Stimulated activated naive CD4-positive, alpha-beta T cell treated with Interleukin-2 at 50 U/mL for 16 hours (primary cell): ENCODE results near the gene GRIK3.
"Not testable (repeated sequence)": the region's sequence is repeated elsewhere in the genome, so short reads cannot be mapped to it uniquely, and the experiment has no call there.

Experiments
- DNase-seq: peaks from one replicate; lab custom pipeline; 2025; lab: John Stamatoyannopoulos, UW

The GRIK3 gene

DNA sequence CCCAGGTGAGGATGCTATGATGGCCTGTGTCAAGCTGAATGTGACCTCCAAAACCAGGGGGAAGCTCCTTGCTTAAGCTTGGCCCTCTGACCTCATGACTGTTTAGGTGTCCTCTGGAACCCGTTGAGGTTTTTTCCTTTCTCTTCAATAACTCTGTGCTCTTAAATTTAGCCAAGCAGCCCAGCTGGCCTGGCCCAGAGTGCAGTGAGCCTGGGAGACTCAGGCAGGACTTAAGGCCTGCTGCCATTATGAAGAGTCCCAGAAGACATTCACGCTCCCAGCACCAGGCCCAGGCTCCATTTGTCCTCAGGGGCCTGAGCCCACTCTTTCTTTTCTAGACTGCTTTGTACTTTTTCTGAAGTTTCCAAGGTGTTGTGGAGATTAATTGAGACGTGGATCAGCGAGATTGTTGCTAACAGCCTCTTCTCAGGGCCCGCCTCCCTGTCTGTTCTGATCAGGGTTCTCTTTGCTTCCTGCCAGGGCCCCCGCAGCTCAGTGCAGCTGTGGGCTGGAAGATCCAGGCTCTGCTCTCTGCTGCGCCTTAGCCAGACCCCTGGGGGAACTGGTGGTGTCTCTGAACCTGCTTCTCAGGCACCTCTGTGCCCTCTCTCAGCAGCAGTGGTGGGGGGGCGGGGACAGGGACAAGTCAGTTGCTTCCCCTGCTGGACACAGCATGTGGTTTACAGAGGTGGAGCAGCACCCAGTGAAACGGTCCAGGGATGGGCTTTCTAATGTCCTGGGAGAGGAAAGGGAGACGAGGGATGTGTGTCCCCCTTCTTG, 124.2 kb downstream of the GRIK3 start:
- no peak for DNase-seq

DNA sequence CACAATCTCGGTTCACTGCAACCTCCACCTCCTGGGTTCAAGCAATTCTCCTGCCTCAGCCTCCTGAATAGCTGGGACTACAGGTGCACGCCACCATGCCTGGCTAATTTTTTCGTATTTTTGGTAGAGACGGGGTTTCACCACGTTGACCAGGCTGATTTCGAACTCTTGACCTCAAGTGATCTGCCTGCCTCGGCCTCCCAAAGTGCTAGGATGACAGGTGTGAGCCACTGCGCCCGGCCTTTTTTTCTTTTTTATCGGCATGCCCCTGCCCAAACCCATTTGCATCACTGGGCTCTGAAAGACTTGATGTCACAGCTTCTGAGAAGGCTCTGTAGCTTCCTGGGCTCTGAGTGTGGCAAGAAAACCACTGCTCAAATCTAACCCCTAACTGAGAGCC, 125.0 kb downstream of the GRIK3 start:
- not testable (repeated sequence) for DNase-seq

DNA sequence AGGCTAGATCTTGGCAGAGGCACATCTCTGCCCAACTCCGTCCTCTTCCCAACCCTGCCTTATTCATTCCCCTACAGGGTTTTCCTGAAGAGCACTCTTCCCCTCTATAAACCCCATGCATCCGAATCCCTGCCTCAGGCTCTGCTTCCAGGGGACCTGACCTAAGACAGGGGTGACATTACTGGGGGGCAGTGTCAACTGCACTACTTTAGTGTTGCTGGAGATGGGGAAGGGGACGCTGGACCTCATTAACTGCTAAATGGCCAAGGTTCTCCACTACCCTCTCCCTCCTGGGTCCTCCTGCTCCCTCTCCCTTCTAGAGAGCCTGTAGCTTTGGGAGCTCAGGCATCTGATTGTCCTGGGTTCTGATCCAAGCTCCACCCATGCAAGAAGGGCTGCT, 126.2 kb downstream of the GRIK3 start:
- DNase-seq, result no peak

DNA sequence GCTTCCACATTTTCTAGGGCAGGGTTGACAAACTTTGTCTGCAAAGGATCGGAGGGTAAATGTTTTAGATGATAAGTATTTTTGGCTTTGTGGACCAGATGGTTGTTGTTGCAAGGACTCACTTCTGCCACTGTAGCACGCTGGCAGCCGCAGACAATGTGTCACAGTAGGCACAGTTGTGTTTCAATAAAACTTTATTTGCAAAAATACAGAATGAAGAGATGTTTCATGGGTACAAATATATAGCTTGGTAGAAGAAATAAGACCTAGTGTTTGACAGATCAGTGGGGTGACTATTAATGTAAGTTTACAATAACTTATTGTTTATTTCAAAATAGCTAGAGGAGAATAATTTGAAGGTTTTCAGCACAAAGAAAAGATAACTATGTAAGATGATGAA, 127.8 kb downstream of the GRIK3 start:
- DNase-seq, result no peak

DNA sequence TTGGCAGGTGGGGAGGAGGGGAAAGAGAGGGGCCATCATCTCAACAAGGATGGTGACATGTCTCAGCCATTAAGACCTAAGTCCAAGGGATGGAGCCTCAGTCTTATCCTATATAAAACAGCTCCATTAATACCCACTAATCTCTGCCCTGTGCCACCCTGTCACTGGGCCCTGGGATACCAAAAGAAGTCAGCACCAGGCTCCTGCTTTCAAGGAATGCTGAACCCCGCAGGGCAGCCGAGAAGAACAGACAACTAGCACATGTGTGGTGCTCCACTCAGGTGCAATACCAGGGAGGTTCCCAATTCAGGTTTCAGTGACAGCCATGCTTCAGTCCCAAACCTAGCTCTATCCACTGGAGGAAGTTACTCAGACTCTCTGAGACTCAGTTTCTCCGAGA, 128.4 kb downstream of the GRIK3 start:
- DNase-seq, result no peak

DNA sequence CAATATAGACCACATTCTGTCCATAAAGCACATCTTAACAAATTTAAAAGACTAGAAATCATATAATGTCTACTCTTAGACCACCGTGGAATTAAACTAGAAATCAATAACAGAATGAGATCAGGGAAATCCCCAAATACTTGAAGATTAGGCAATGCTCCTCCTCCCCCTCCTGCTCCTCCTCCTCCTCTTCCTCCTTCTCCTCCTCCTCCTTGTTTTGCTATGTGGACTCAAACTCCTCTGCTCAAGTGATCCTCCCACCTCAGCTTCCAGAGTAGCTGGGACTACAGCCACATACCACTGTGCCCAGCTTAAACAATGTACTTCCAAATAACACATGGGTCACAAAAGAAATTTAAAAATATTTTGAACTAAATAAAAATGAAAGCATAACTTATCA, 134.2 kb downstream of the GRIK3 start:
- DNase-seq, result no peak

DNA sequence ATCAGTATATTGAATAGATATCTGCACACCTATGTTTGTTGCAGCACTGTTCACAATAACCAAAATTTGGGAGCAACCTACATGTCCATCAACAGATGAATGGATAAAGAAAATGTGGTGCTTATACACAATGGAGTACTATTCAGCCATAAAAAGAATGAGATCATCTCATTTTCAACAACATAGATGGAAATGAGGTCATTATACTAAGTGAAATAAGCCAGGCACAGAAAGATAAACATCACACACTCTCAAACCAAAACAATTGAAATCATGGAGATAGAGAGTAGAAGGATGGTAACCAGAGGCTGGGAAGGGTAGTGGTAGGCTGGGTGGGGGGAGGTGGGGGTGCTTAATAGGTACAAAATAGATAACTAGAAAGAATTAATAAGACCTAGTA, 136.5 kb downstream of the GRIK3 start:
- DNase-seq, result not testable (repeated sequence)

DNA sequence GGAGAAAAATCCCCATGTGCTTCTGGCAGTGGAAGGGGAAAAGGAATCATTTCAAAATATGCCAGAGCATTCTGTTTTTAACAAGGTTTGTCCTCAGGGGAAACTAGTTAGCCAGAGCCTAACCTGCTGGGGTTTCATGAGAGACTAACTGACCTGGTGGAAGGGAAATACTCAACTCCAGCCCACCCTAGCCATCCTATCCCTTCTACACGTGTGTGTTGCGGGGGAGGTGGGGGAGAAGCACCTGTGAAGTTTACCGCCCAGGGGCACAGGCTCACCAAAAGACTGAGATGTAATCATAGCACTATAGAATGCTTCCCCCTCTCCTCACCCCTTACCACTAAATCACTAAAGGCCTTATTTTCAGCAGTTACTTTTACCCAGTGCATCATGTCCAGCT, 139.5 kb downstream of the GRIK3 start:
- DNase-seq, result no peak

DNA sequence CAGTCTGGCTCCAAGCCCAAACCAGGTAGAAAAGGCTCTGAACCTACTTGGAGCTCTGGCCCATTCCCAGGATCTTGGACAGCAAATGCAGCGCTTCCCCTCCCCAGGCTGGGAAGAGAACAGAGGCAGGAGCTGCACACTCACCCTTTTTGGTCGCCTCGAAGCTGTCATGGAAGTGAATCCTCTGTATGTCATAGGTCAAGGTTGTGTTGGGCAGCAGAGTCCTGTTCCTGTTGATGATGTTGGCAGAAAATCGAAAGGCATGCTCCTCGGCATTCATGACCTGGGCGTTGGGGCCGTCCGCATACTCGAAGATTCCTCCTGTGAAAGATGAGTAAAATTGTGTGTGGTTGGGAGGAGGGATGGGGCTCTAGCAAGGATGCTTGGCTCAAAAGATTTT, 143.5 kb downstream of the GRIK3 start:
- DNase-seq, result no peak

DNA sequence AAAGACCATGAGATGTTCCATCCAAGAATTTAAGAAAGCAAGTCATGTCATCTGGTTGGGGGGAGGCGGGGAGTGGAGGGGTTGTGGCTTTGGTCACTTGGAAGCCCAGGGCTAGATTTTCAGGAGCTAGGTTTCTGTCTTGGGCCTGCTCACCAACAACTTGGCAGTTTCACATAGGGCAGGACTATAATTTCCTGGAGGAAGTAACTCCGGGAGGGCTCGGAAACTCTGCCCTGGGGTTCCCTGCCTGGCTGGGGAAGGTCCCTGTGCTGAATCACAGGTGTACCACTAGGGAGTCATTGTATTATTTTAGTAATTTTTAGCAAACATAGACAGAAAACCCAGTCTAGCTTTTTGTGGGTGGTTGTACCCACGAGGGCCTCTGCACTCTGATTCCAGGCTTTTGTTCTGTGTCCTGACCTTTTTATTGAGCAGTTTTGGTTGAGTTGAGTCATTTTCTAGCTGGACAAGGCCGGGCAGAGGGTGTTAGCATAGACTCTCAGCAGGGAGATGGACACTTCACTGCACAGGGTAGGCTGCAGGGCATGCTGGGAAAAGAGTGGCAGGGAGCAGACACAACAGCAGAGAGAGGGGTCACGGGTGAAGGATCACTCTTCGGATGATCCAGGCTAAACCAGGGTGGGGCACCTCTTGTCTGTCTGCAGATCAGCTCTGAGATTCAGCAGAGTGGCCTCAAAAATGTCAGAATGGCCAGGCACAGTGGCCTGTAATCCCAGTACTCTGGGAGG, 144.7 kb downstream of the GRIK3 start:
- no peak for DNase-seq

DNA sequence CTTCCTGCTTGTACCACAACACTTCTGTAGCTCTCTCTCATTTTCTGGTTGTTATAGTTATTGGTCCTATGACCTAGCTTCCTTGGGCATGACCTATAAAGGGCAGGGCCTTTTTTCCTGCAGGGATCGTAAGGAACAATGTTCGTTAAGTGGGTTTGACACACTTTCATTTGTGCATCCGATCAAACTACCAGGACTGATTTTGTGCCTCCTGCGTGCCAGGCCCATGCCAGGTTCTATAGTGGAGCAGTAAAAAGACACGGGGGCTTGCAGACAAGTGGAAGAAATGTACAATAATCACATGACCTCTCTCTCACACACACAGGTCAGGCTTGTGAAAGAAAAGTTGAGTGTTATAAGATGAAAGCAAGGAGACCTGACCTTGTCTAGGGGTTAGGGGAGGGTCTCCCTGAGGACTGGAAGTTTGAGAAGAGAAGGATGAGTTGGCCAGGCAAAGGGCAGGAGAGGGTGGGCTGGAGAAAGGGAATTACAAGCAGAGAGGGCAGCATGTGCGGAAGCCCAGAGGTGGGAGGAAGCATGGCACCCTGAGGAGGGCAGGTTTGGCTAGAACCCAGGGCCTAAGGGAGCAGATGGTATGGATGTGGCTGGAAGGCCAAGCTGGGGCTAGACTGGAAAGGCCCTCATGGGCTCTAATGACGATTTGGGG, 145.4 kb downstream of the GRIK3 start:
- DNase-seq, result no peak

DNA sequence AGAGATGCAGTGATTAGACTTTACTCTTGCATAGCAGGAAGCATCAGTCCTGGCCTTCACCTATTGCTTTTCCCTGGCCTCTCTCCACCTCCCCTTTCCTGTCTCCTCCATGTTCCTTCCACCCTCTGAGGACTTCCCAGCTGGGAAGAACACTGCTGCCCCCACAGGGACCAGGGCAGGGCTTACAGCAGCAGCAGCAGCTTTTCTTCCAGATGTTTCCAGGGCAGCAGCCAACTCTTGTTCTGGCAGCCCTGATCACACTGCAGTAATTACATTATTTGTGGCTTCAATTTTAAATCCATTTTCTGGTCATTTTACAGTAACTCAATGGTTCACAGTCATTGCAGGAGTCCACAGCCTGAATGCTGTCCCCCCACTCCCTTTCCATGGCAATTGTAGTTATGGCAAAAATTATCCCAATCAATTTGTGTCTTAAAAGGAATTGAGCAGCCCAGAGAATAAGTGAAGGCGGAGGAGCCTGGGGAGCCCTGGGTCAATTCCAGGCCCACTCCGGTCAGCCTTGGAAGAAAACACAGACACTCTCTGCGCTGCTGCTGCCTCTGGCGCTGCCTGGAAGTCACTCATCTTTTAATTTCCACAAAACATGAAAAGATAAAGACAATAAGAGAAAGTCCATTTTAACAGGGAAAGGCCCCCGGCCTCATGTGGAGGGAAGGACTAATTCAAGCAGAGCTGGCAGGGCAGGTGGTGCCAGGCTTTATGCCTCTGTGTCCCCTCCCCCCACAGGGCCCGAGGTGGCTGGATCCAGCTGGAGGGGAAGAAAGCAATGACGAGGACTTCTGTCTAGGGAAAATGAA, 148.6 kb downstream of the GRIK3 start:
- DNase-seq, result no peak

DNA sequence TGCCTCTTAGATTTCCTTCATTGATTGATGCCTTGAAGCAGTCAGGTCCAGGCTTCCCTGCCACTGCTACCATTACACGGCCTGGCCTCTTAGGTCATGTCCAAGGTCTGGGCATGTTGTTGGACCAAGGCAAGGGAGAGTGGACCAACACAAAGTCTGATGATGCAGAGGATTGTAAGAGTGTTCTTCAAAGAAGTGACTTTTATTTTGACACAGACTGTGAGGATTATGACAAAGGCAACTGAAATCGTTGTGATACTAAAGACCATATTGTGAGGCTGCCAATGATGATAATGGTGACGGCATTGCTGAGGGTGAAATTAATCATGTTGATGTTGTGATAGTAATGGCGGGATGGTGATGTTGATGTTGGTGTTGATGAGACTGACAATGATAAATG, 149.5 kb downstream of the GRIK3 start:
- DNase-seq, result no peak

DNA sequence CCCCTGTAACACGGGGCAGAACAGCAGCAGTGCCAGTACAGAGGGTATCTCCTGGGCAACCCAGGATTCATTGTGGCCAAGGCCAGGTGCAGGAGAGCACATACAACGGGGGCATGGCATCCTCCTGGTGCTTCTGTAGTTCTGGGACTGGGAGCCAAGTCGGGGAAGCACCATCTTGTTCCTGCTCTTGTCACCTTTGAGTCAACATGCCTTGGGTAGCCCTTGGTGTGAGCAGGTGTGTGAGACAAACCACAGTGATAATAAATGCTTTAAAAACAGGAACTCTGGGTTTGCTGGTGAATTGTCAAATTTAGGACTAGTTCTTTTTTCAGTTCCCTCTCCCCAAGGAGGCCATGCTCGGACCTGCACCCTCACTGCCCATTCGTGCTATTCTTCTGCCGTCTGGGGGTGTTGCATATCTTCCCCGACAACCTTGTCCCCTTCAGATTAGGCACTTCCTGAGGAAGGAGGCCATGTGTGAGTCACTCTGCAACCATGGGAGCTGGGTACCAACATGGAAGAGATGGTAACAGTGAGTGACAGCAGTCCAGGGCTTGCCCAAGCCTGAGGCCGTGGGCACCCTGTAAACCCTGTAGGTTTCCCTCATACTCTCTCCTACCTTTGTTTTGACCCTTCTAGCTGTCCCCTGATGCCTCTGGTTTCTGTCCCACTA, 150.2 kb downstream of the GRIK3 start:
- DNase-seq, result no peak

DNA sequence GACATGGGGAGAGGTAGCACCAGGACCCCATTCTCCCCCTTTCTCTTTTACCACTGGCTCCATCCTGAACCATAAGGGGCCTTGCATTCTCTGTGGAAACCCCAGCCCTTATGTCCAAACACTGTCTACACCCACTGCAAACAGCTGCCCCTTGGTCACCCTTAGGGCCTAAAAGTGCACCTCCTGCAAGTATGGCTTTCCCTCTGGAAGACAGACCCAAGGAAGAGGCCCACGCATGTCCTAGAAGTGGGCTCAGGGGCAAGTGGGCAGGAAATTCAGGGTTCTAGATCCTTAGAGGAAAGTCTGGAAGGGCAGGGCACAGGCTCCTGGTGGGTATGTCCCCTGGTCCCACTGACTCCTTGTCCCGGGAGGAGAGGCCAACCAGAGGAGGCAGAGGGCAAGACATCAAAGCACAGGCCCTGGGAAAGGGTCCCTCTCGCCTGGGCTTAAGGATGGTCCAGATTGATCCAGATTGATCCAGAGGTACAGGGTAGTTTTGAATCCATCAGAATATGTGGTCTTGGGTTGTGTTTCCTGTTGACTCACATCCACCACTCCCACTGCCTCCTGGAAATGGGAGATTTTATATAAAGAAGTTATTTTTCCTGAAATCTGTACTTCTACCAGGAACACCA, 150.9 kb downstream of the GRIK3 start:
- DNase-seq, result no peak

DNA sequence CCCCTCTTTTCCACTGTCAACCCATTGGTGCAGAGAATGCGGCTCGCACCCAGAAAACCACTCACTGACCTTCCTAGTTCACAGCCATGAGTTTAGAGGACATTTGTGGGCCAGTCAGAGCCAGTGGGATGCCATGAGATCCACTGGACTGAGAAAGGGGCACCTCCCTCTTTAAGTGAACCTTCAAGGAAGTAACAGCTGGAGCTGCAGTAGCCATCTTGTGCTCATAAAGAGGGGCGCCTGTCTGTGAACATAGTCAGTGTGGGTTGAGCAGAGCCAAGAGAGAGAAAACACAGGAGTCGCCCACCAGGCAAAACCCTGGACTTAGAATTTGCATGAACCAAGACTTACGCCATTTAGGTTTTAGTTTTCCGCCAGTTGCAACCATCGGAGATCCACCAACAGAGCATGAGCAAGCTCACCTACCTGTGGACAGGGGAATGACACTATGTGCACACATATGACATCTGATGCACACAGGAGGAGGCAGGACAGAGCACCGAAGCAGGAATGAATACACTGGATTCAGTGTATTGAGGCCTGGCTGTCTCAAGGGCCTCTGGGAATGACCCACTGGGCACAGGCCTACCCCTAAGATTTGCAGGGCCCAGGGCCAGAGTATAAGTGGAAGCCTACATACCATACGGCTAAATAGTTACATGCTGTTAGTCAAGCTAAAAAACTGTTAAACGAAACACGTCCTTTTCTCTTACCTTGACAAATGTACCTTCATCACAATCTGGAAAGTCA, 151.6 kb downstream of the GRIK3 start:
- DNase-seq, result no peak

DNA sequence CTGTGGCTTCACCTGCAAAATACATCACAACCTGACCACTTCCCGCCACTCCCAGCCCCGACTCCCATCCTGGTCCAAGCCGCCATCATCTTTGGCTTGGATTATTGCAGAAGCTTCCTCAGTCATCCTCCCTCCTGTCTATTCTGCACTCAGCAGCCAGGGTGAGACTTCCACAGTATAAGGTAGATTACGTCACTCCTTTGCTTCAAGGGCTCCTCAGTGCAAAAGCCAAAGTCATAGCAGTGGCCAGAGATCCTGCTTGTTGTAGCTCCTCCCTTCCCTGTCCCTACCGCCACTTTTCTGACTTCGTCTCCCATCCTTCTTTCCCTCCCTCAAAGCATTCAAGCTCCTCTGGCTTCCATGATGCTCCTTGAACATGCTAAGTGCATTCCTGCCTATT, 152.8 kb downstream of the GRIK3 start:
- no peak for DNase-seq

DNA sequence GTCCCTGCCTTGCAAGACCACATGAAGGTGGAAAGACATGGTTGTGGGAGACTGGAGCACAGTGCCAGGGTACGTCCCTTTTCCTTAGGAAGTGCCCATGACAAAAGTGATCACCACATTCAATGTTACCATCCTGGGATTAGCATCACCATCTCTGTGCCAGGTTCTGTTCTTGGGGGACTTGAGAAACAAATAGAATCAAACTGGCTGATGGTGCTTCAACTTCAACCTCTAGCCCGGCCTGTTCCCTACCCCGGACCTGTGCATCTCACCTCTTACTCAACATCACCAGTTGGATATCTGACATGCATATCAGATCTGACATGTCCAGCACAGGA, 153.3 kb downstream of the GRIK3 start:
- DNase-seq, result no peak

DNA sequence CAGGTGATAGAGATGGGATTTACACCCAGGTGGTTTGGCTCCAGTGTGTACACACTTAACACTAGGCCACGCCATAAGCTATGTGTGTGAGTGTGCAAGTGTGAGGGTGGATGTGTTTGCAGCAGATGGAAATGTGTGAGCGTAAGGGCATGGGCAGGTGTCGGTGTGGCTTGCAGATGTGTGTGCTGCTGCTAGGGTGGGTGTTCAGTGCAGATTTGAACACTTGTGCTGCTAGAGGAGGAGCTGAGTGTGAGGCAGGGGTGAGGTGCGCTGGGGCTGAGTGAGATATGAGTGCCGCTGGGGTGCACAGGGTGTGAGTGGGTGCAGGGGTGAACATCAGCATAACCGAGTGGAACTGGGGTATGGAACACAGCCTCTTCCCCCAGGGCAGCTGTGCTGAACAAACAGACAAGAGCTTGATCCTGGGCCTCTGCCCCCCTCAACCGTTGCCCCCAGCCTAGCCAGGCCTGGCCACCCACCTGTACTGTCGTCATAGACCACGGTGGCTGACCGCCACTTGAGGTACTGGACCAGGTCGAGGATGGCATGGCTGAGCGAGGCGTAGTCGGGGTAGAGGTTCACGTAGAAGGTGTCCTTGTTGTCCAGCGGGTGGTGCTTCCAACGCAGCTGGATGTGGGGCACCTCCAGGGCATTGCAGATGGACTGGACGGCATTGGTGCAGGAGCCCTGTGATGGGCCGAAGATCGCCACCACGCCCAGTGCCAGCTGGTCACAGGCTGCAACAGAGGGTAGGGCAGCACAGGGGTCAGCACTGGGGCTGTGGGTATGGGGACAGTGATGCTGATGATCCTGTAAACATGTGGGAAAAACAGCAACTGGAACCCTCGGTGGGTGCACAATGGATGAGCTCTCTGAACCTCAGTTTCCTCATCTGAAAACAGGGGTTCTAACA, 153.9 kb downstream of the GRIK3 start:
- DNase-seq, result no peak

DNA sequence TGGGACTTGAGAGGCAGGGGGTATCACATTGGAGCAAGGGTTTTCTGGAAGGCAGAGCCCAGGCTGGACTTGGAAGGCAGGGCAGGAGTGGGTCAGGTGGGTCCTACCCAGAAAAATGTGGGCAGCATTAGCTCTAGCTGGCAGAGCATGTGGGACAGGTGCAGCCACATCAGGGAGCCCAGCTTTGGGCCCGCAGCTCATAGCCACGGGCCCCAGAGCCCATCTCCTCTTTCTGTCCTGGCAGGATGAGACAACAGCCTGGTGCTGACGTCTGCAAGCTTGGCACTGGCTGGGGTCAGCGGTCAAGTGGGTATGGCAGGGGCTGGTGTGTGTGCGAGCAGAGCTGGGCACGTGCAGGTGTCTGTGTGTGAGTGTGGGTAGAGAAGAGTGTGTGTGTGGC, 154.7 kb downstream of the GRIK3 start:
- DNase-seq, result no peak
